Measurements from ENCODE around the gene P2RY8.
"Not testable (repeated sequence)": the region's sequence is repeated elsewhere in the genome, so short reads cannot be mapped to it uniquely, and the experiment has no call there.

Gene P2RY8

DNA sequence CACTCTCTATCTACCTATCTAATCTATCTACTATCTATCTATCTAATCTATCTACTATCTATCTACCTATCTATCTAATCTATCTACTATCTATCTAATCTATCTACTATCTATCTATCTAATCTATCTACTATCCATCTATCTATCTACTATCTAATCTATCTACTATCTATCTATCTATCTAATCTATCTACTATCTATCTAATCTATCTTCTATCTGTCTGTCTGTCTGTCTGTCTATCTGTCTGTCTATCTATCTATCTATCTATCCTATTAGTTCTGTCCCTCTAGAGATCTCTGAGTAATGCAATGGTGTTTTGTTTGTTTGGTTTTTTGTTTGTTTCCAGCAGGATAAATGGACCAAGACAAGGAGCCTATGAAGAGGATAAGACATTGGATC is 74.9 kb downstream of the P2RY8 start:
- DNase-seq = no peak

GRCh38 chrX:1455948-1456280 is 81.1 kb downstream of the P2RY8 start:
- no peak for DNase-seq

GRCh38 chrX:1453951-1454785 is 82.8 kb downstream of the P2RY8 start:
- no peak for DNase-seq

DNA sequence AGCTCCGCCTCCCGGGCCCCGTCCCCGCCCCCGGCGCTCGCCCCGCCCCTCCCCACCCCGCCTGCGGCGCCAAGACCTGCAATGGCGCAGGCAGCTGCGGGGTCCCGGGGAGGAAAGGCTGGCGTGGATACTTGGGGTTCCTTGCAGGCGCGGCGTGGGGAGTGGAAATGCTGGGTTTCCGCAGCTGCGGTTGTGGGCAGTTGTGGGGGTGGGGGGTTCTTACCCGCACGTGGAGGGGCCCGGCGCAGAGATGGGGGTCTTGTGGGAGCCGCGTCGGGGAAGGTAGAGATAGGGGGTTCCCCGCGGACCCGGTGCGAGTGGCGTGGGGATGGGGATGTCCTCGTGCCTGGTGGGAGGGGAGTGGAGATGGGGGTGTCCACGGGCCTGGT is 83.6 kb downstream of the P2RY8 start:
- no peak for DNase-seq

DNA sequence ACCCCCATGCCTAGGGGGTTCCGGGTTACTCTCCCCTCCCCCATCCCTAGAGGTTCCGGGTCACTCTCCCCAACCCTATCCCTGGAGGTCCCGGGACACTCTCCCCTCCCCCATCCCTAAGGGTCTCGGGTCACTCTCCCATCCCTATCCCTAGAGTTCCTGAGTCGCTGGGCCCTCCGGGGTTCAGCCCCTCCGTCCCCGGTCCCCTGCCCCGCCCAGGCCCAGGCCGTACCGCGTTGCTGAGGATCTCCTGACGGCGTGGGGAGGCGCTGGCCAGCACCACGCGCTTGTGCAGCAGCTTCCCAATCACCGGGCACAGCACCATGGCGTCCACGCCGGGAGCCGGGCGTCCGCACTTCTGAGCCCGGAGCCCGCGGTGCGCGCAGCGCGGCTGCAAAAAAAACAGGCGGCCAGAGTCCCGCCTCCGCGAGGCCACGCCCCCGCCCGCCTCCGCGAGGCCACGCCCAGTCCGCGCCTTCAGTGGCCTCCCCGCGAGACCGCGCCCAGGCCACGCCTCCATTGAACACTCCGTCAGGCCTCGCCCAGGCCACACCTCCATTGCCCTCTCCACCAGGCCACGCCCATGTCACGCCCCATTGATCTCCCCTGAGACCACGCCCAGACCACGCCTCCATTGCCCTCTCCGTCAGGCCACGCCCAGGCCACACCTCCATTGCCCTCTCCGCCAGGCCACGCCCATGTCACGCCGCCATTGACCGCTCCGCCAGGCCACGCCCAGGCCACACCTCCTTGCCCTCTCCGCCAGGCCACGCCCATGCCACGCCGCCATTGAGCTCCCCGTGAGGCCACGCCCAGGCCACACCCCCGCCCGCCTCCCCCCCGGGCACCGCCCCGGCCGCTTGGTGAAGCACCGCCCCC is 84.2 kb downstream of the P2RY8 start, which contains the start of gene ASMTL:
TSS of gene ASMTL (minus strand) at position 394 of the 879 bp plus-strand sequence. CDS start at position 325, 69 bp downstream.
- no peak for DNase-seq

GRCh38 chrX:1451661-1452515 is 85.1 kb downstream of the P2RY8 start:
- no peak for DNase-seq

DNA sequence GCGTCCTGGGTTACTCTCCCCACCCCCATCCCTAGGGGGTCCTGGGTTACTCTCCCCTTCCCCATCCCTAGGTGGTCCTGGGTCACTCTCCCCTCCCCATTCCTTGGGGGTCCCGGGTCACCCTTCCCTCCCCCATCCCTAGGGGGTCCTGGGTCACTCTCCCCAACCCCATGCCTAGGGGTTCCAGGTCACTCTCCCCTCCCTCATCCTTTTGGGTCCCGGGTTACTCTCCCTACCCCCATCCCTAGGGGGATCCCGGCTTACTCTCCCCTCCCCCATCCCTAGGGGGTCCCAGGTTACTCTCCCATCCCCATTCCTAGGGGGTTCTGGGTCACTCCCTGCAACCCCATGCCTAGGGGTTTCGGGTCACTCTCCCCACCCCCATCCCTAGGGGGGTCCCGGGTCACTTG is 85.7 kb downstream of the P2RY8 start:
- no peak for DNase-seq

GRCh38 chrX:1450361-1451161 is 86.4 kb downstream of the P2RY8 start:
- no peak for DNase-seq

- no peak for DNase-seq
Observed at GRCh38 chrX:1449823-1450149, 87.2 kb downstream of the P2RY8 start.

DNA sequence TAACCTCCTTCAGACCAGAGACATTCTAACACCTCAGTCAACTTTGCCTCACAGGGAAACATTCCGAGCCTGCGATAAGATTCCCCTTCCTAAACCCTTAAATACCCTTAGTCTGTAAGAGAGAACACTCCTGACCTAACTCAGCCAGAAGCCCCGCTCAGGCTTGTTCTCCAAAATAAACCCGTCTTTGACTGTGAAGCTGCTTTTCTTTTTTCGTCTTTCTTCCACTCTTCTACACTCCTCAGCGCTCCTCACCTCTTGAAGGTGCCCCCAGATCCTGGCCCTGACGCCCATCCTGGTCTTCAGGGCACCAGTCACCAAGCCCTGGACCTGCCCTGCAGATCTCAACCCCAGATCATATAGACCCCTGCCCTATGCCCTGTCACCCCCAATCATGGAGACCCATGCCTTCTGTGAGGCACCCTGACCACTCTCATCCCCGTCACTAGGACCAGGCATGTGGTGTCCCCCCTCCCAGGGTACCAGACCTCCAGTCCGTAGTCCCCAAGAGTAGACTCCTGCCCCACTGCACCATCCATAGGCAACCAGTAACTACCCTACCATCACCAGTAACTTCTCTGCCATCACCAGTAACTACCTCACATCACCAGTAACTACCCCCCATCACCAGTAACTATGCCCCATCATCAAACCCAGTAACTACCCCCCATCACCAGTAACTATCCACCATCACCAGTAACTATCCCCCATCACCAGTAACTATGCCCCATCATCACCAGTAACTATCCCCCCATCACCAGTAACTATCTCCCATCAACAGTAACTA is 87.8 kb downstream of the P2RY8 start:
- DNase-seq = no peak

DNA sequence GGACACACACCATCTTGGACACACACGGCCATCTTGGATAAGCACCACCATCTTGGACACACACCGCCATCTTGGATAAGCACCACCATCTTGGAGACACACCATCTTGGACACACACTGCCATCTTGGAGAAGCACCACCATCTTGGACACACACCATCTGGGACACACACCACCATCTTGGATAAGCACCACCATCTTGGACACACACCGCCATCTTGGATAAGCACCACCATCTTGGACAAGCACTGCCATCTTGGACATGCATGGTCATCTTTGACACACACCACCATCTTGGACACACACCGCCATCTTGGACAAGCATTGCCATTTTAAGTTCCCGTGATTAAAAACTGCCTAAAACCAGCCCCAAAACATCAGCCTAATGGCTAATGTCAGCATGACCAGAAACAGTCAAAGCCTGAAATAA is 88.4 kb downstream of the P2RY8 start:
- DNase-seq = not testable (repeated sequence)

GRCh38 chrX:1447969-1448572 is 88.9 kb downstream of the P2RY8 start:
- not testable (repeated sequence) for DNase-seq

DNA sequence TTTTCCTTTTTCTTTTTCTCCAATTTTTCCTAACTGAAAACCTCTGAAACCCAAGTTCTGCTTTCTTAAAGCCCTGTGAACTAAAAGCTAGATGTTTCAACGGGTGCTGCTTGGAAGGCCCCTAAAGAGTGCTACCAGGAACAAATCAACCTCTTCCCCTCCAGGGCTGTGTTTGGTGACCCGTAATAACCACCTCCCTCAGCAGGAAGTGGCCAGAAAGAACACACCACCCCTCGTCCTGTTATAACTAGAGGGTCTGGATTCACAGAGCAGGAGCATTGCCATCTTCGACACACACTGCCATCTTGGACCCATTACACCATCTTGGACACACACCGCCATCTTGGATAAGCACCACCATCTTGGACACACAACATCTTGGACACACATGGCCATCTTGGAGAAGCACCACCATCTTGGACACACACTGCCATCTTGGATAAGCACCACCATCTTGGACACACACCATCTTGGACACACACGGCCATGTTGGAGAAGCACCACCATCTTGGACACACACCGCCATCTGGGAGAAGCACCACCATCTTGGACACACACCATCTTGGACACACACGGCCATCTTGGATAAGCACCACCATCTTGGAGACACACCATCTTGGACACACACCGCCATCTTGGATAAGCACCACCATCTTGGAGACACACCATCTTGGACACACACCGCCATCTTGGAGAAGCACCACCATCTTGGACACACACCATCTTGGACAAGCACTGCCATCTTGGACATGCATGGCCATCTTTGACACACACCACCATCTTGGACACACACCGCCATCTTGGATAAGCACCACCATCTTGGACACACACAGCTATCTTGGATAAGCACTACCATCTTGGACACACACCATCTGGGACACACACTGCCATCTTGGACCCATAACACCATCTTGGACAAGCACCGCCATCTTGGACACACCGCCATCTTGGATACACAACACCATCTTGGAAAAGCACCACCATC is 89.7 kb downstream of the P2RY8 start:
- not testable (repeated sequence) for DNase-seq

DNA sequence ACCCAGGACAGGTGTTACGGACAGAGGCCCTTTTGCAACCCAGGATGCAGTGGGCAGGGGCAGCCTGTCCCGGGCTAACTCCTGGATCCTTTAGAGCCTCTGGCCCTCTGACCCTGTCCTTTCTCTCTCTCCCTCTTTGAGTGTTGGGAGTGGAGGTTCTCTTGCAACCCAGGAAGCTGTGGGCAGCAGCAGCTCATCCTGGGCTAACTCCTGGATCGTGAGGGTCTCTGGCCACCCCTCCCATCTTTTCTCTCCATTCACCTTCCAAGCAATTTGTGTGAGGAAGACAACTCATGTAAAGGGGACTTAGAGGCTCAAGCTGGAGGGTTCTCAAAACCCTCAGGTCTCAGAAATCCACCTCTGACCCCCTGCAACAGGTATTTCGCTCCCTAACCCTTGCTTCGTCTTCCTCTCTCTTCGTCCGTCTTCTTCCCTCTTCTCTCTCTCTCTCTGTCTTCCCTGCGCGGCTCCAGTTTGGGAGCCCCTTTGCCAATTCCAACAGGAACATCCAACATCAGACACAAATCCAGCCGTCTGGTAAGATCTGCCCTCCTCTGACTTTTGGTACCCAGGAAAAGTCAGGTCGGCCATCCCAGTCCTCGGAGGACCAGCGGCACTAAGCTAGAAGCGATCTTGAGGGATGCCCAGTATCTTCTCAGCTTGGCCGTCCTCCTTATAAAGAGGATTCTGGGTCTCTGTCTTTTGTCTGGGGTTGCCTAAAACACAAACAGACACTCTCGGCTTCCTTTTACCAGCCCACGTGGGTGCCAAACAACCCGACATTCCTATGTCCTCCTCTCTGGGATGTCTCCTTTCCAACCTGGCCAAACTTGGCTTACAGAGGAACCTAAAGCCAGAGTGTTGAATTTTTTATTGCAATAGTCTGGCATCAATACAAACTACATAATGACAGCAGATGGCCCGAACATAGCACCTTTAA is 92.2 kb downstream of the P2RY8 start:
- no peak for DNase-seq

- no peak for DNase-seq
Observed at GRCh38 chrX:1443496-1444075, 93.4 kb downstream of the P2RY8 start.

DNA sequence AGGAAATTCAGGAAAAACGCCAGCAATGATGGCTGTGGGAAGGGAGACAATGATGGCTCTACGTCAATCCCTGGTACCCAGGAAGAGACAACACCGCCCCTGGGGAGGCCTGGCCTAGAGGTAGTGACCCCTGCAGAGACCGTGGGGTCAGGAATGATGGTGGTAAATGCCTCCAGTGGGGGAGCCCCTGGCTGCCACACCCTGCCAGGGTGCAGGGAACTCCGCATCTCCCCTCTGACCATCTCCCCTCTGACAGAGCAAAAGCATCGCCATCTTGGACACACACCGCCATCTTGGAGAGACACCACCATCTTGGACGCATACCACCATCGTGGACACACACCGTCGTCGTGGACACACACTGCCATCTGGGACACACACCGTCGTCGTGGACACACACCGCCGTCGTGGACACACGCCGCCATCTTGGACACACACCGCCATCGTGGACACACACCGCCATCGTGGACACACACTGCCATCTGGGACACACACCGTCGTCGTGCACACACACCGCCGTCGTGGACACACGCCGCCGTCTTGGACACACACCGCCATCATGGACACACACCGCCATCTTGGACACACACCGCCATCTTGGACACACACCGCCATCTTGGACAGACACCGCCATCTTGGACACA is 94.1 kb downstream of the P2RY8 start:
- DNase-seq = no peak

GRCh38 chrX:1442016-1442665 is 94.8 kb downstream of the P2RY8 start:
- DNase-seq = no peak

All from NCI-H1417 (cell line).